ENCODE data around the gene DENND5B.
A peak's percentile ranks its signal among the peaks of the same experiment; 100 is the strongest.
"Not testable (repeated sequence)": the region's sequence is repeated elsewhere in the genome, so short reads cannot be mapped to it uniquely, and the experiment has no call there.

Gene DENND5B

GRCh38 chr12:31536672-31537071 is 54.3 kb downstream of the DENND5B start:
- DNase-seq = no peak

- no peak for DNase-seq
These were observed 57.5 kb downstream of the DENND5B start for GRCh38 chr12:31533470-31533869.

GRCh38 chr12:31531893-31532292 is 59.0 kb downstream of the DENND5B start:
- no peak for DNase-seq

DNA sequence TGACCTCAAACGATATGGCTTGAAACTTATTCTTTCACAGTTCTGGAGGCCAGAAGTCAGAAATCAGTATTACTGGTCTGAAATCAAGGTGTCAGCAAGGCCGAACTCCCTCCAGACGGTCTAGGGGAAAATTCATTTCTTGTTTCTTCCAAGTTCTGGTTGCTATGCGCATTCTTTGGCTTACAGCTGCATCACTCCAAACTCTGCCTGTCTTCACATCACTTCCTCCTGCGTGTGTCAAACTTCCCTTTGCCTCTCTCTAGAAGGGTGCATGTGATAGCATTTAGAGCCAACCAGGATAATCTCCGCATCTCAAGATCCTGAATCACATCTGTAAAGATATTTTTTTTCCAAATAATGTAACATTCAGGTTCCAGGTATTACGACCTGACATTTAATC is 62.8 kb downstream of the DENND5B start:
- no peak for DNase-seq

GRCh38 chr12:31527083-31527482 is 63.9 kb downstream of the DENND5B start:
- no peak for DNase-seq

DNA sequence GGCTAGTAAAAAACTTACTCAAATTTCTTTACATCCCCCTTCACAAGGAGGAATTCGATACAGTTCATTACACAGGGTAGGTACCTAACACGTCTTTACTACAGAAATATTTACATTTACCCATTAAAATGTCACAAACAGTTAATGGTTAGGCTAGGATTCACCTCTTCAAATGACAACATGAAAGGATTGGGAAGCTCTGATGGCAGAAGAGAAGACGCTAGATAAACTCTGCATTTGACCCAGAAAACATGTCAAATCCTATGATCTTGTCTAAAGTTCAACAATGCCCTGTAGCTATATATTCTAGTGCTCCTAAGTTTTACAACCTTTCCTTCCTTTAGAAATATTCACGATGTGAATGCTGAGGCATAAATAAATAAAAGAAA is 64.8 kb downstream of the DENND5B start:
- DNase-seq = no peak

DNA sequence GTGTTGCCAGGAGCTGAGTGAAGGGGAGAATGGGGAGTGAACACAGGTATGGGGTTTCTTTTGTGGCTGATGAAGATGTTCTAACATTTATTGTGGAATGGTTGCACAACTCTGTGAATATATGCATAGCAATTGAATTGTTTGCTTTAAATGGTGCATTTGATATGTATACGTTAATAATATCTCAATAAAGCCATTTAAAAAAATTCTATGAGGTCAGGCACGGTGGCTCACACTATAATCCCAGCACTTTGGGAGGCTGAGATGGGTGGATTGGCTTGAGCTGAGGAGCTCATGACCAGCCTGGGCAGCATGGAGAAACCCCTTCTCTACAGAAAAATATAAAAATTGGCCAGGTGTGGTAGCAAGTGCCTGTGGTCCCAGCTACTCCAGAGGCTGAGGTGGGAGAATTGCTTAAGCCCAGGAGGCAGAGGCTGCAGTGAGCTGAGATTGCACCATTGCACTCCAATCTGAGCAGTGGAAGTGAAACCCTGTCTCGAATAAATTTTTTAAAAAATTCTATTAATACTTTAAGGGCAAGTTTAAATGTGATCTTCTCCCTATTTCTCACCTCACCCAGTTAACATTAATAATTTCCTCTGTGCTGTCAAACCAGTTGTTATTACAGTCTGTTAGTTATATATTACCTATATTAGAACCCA is 65.3 kb downstream of the DENND5B start:
- no peak for DNase-seq

GRCh38 chr12:31524791-31525495 is 66.0 kb downstream of the DENND5B start:
- peak; percentile 64 for DNase-seq

GRCh38 chr12:31523306-31523705 is 67.6 kb downstream of the DENND5B start:
- DNase-seq = no peak

- DNase-seq = no peak
These were observed 68.3 kb downstream of the DENND5B start for GRCh38 chr12:31522607-31523006.

- DNase-seq = peak; percentile 40
These were observed 69.0 kb downstream of the DENND5B start for GRCh38 chr12:31521964-31522363.

GRCh38 chr12:31519511-31519910 is 71.4 kb downstream of the DENND5B start:
- peak; percentile 40 for DNase-seq

GRCh38 chr12:31518680-31519227 is 72.2 kb downstream of the DENND5B start:
- DNase-seq = peak; percentile 100

DNA sequence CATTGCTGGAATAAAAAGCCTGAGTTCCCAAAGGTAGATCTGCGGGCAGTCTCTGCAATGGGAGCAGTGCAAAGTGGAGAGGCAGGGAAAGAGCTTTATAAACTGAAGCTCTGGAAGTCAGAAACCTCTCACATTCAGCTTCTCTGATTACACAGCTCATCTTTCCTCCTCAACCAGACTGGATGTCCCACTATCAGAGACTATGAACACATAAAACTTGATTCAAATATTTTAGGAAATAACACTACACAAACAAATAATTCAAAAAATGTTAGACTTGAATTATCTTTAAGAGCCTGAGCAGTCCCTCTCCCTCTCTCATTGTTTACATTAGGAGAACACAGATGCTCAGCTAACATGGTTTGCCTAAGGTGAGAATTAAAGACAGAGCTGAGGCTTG is 72.9 kb downstream of the DENND5B start:
- DNase-seq = peak; percentile 35

DNA sequence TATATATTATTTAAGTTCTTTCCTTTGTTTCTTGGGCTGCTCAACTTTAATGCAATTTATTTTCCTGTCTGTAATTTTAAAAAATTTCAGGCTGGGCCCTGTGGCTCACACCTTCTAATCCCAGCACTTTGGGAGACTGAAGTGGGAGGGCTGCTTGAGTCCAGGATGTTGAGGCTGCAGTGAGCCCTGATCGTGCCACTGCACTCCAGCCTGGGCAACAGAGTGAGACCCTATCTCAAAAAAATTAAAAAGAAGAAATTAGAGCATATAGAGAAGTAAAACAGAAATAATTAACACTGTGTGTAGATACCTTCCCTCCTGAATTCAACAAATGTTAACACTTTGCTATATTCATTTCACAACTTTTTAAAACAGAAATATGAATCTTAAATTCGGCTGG is 74.2 kb downstream of the DENND5B start:
- no peak for DNase-seq

DNA sequence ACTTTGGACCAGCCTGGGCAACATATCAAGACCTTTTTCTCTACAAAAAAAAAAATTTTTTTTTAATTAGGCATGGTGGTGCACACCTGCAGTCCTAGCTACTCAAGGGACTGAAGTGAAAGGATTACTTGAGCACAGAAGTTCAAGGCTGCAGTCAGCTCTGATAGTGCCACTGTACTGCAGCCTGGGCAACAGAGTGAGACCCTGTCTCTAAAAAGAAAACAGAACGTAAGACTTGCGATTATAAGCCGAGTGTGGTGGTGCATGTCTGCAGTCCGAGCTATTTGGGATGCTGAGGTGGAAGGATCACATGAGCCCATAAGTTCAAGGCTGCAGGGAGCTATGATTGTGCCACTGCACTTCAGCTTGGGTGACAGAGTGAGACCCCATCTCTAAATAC is 76.0 kb downstream of the DENND5B start:
- DNase-seq = no peak

- DNase-seq = no peak
These were observed 80.9 kb downstream of the DENND5B start for GRCh38 chr12:31510034-31510433.

DNA sequence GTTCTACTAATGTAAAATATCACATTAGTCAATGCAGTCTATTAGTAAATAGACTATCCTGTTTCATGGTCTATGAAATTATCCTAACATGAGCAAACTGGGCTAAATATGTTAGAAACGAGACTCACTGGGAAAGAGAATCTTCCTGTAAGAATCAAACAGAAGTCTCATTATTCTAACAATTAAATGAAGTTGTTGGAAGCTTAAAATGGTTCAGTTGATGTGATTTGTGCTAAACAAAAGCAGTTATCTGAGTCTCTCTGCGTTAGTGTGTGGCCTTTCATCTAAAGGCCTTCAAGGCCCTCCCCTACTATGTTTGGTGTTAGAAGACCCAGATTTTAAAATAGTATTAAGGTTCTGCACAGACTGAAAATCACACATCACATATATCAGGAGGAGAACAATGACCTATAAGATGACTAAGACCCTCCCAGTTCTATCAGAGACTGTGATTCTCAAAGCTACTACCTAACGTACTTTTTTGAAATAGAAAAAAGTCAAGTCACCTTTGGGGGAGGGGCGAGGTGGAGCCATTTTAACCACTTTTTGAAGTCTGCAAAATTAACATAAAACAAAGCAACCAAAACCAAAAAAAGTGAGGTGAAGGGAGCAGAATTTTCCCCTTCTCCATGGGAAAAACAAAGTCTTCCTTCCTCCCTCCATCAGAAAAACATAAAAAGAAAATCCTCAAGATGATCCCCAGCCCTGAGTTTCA is 82.3 kb downstream of the DENND5B start:
- no peak for DNase-seq

DNA sequence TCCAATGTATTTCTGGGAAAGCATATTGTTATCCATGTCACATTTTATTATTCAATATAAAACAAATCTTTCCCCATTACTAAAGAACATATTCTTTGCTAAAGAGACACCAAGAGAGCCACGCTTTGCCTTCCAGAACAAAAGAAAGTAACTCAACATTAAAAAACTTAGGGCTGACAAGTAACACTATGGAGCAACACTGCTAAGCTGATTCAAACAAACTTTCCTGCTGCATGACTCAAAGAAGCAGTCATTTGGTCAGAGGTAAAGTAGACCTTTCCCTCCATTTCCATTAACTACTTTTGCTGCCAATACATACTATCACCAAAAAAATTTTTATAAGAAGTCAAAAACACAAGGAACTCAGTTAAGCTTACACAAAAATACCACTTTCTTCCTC is 83.0 kb downstream of the DENND5B start:
- peak; percentile 35 for DNase-seq

DNA sequence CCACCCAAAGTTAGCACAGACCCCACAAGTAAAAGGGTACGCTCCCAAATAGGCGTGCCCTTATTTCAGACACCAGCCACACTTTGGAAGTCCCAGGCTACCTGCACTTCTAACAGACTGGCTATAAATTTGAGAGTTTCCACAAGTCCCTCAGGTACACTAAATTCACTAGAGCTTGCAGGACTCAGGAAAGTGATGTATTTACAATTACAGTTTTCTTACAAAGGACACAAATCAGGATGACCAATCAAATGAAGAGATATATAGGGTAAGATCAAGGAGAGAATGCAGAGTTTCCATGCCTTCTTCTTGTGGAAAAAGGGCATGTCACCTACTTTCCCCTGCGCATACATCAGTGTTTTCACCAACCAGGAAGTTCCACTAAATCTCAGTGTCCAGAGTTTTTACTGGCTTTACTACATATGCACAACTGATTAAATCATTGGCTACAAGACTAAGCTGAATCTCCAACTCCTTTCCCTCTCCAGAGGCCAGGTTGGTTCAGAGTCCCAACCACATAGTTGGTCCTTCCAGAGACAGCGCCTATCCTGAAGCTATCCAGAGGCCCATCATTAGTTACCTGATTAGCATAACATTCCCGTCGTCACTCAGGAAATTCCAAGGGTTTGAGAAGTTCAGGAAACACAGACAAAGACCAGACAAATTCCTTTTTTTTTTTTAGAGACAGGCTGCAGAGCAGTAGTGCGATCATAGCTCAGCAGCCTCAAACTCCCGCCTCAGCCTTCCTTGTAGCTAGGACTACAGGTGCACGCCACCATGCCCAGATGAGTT is 84.2 kb downstream of the DENND5B start:
- peak; percentile 81 for DNase-seq

- no peak for DNase-seq
These were observed 86.2 kb downstream of the DENND5B start for GRCh38 chr12:31504625-31505222.

GRCh38 chr12:31501014-31501413 is 89.9 kb downstream of the DENND5B start:
- DNase-seq = not testable (repeated sequence)

DNA sequence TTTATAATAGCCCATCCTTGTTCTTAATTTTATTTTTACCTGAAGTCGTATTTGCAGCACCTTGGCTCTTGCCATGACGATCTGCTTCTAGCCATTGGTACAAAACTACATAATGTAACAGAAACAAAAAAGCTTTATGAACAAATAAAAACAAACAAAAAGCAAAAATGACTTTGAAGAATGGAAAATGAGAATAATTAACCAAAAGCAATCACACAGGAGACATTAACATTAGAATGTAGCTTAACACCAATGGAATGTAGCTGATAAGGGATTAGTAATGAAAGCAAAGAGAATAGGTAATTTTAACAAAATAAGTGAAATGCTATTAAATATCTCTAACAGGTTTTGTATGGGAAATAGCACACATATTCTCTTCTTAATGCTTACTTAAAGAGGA is 91.4 kb downstream of the DENND5B start:
- DNase-seq = no peak

All from fibroblast of skin of right quadriceps (primary cell).